Measurements from ENCODE around the gene EXD3.

EXD3 gene

GRCh38 chr9:137404961-137405567 lies 17.9 kb downstream of the EXD3 start:
- WGBS: 92% methylated on average over 24 of the region's 24 CpGs
- no peaks in the 10 kb centered on the region for H3K4me1 ChIP-seq (ENCODE audit: insufficient read depth, low read length)
- no peak overlapping the region for H3K9ac ChIP-seq (ENCODE audit: low read depth, low read length)
- no peak overlapping the region for H3K4me3 ChIP-seq (ENCODE audit: low read length)
- no peaks in the 10 kb centered on the region for H3K36me3 ChIP-seq (ENCODE audit: insufficient read depth, low read length)
- no peaks in the 10 kb centered on the region for H3K9me3 ChIP-seq (ENCODE audit: insufficient read depth, low read depth, low read length)
- H3K27ac ChIP-seq (ENCODE audit: low read depth, low read length): no peak overlapping the region
- H3K27me3 ChIP-seq (ENCODE audit: insufficient read depth, low read length): 0 out of 2 replicates have a peak, but pooled peaks cover 7% of the 10 kb centered on the region

GRCh38 chr9:137403269-137403668 lies 19.7 kb downstream of the EXD3 start:
- H3K36me3 ChIP-seq (ENCODE audit: insufficient read depth, low read length): no peaks in the 10 kb centered on the region

GRCh38 chr9:137402746-137403145 lies 20.2 kb downstream of the EXD3 start:
- WGBS: 92% methylated on average over 11 of the region's 11 CpGs

More at GRCh38 chr9:137403269-137403668, 19.7 kb downstream of the EXD3 start:
- Histone ChIP-seq H3K4me1 (ENCODE audit: insufficient read depth, low read length) (no peaks in the 10 kb centered on the region), H3K4me3 (ENCODE audit: low read length) (no peak overlapping the region), H3K27ac (ENCODE audit: low read depth, low read length) (no peak overlapping the region), H3K9ac (ENCODE audit: low read depth, low read length) (no peak overlapping the region), H3K9me3 (ENCODE audit: insufficient read depth, low read depth, low read length) (no peaks in the 10 kb centered on the region), H3K27me3 (ENCODE audit: insufficient read depth, low read length) (0 out of 2 replicates have a peak, but pooled peaks cover 7% of the 10 kb centered on the region)
- WGBS: 94% methylated on average over 15 of the region's 15 CpGs

GRCh38 chr9:137398561-137399468 lies 24.1 kb downstream of the EXD3 start:
- H3K27ac ChIP-seq (ENCODE audit: low read depth, low read length): no peak overlapping the region
- no peaks in the 10 kb centered on the region for H3K4me1 ChIP-seq (ENCODE audit: insufficient read depth, low read length)
- 96% methylated on average over 60 of the region's 60 CpGs for WGBS
- no peaks in the 10 kb centered on the region for H3K36me3 ChIP-seq (ENCODE audit: insufficient read depth, low read length)
- H3K9me3 ChIP-seq (ENCODE audit: insufficient read depth, low read depth, low read length): no peaks in the 10 kb centered on the region
- H3K27me3 ChIP-seq (ENCODE audit: insufficient read depth, low read length): no peaks in the 10 kb centered on the region
- no peak overlapping the region for H3K4me3 ChIP-seq (ENCODE audit: low read length)
- no peak overlapping the region for H3K9ac ChIP-seq (ENCODE audit: low read depth, low read length)

More at GRCh38 chr9:137402746-137403145, 20.2 kb downstream of the EXD3 start:
- Histone ChIP-seq H3K36me3 (ENCODE audit: insufficient read depth, low read length) (no peaks in the 10 kb centered on the region), H3K9me3 (ENCODE audit: insufficient read depth, low read depth, low read length) (no peaks in the 10 kb centered on the region), H3K9ac (ENCODE audit: low read depth, low read length) (no peak overlapping the region), H3K4me3 (ENCODE audit: low read length) (no peak overlapping the region), H3K27ac (ENCODE audit: low read depth, low read length) (no peak overlapping the region), H3K4me1 (ENCODE audit: insufficient read depth, low read length) (no peaks in the 10 kb centered on the region), H3K27me3 (ENCODE audit: insufficient read depth, low read length) (0 out of 2 replicates have a peak, but pooled peaks cover 5% of the 10 kb centered on the region)

GRCh38 chr9:137397675-137398423 lies 25.1 kb downstream of the EXD3 start:
- no peak overlapping the region for H3K9ac ChIP-seq (ENCODE audit: low read depth, low read length)
- no peak overlapping the region for H3K27ac ChIP-seq (ENCODE audit: low read depth, low read length)
- 93% methylated on average over 20 of the region's 20 CpGs for WGBS
- H3K9me3 ChIP-seq (ENCODE audit: insufficient read depth, low read depth, low read length): no peaks in the 10 kb centered on the region
- no peaks in the 10 kb centered on the region for H3K27me3 ChIP-seq (ENCODE audit: insufficient read depth, low read length)
- no peaks in the 10 kb centered on the region for H3K4me1 ChIP-seq (ENCODE audit: insufficient read depth, low read length)
- no peaks in the 10 kb centered on the region for H3K36me3 ChIP-seq (ENCODE audit: insufficient read depth, low read length)
- H3K4me3 ChIP-seq (ENCODE audit: low read length): no peak overlapping the region

GRCh38 chr9:137396634-137397367 lies 26.2 kb downstream of the EXD3 start:
- Histone ChIP-seq H3K27me3 (ENCODE audit: insufficient read depth, low read length) (no peaks in the 10 kb centered on the region), H3K36me3 (ENCODE audit: insufficient read depth, low read length) (no peaks in the 10 kb centered on the region), H3K27ac (ENCODE audit: low read depth, low read length) (no peak overlapping the region), H3K9ac (ENCODE audit: low read depth, low read length) (no peak overlapping the region), H3K4me3 (ENCODE audit: low read length) (no peak overlapping the region), H3K4me1 (ENCODE audit: insufficient read depth, low read length) (no peaks in the 10 kb centered on the region), H3K9me3 (ENCODE audit: insufficient read depth, low read depth, low read length) (no peaks in the 10 kb centered on the region)
- 94% methylated on average over 26 of the region's 26 CpGs for WGBS

- no peak overlapping the region for H3K27ac ChIP-seq (ENCODE audit: low read depth, low read length)
- 82% methylated on average over 15 of the region's 15 CpGs for WGBS
Measured at GRCh38 chr9:137396227-137396626, 26.7 kb downstream of the EXD3 start.

GRCh38 chr9:137395666-137396010 lies 27.3 kb downstream of the EXD3 start:
- H3K27ac ChIP-seq (ENCODE audit: low read depth, low read length): no peak overlapping the region
- no peaks in the 10 kb centered on the region for H3K36me3 ChIP-seq (ENCODE audit: insufficient read depth, low read length)
- 91% methylated on average over 11 of the region's 11 CpGs for WGBS
- no peak overlapping the region for H3K9ac ChIP-seq (ENCODE audit: low read depth, low read length)
- no peaks in the 10 kb centered on the region for H3K4me1 ChIP-seq (ENCODE audit: insufficient read depth, low read length)
- H3K27me3 ChIP-seq (ENCODE audit: insufficient read depth, low read length): no peaks in the 10 kb centered on the region
- H3K9me3 ChIP-seq (ENCODE audit: insufficient read depth, low read depth, low read length): no peaks in the 10 kb centered on the region
- H3K4me3 ChIP-seq (ENCODE audit: low read length): no peak overlapping the region

More at GRCh38 chr9:137396227-137396626, 26.7 kb downstream of the EXD3 start:
- no peaks in the 10 kb centered on the region for H3K9me3 ChIP-seq (ENCODE audit: insufficient read depth, low read depth, low read length)
- no peaks in the 10 kb centered on the region for H3K36me3 ChIP-seq (ENCODE audit: insufficient read depth, low read length)
- H3K4me1 ChIP-seq (ENCODE audit: insufficient read depth, low read length): no peaks in the 10 kb centered on the region
- no peak overlapping the region for H3K9ac ChIP-seq (ENCODE audit: low read depth, low read length)
- H3K4me3 ChIP-seq (ENCODE audit: low read length): no peak overlapping the region
- no peaks in the 10 kb centered on the region for H3K27me3 ChIP-seq (ENCODE audit: insufficient read depth, low read length)

GRCh38 chr9:137394866-137395665 lies 27.9 kb downstream of the EXD3 start:
- H3K4me1 ChIP-seq (ENCODE audit: insufficient read depth, low read length): no peaks in the 10 kb centered on the region
- no peak overlapping the region for H3K27ac ChIP-seq (ENCODE audit: low read depth, low read length)
- WGBS: 94% methylated on average over 36 of the region's 36 CpGs
- no peak overlapping the region for H3K4me3 ChIP-seq (ENCODE audit: low read length)
- H3K9ac ChIP-seq (ENCODE audit: low read depth, low read length): no peak overlapping the region
- H3K9me3 ChIP-seq (ENCODE audit: insufficient read depth, low read depth, low read length): no peaks in the 10 kb centered on the region
- no peaks in the 10 kb centered on the region for H3K27me3 ChIP-seq (ENCODE audit: insufficient read depth, low read length)
- no peaks in the 10 kb centered on the region for H3K36me3 ChIP-seq (ENCODE audit: insufficient read depth, low read length)
